ENCODE results near the gene ADGRE3. TPM values are rescaled to one million over a fixed set of nuclear protein-coding genes. Genes with fewer than 3 reads are reported as not detected.

Gene ADGRE3
- total and polyA plus RNA-seq, 2 of the 8 experiments (the other 6 are each of a cell fraction or from before 2014, with no cell fraction given): not detected

- no peak overlapping the region for H2BK15ac ChIP-seq (ENCODE audit: low read length)
- H3K4ac ChIP-seq (replicated peaks; ENCODE audit: insufficient read length, low read depth, low read length): no peak overlapping the region
- H3K14ac ChIP-seq (ENCODE audit: insufficient read length): no peak overlapping the region
- H2BK5ac ChIP-seq (ENCODE audit: low read depth, low read length): no peak overlapping the region
- no peaks in the 10 kb centered on the region for H3K23me2 ChIP-seq (ENCODE audit: low read depth, low read length)
- H2BK20ac ChIP-seq (ENCODE audit: low read length): no peak overlapping the region
- H3K9ac ChIP-seq (replicated peaks in 1 of 4; ENCODE audit: extremely low read depth in 1 of 4, low read depth in 3 of 4, low read length in 3 of 4): no peak overlapping the region
- CTCF ChIA-PET (ENCODE audit: partially characterized antibody): interaction anchor here (0.6 to 10.8 kb wide), 2 partner anchors 111 to 840 kb away, joined by 3 to 149 read pairs; partner anchors contain the start of gene ZNF333
- H4K5ac ChIP-seq (ENCODE audit: insufficient read length, low read depth, low read length): no peak overlapping the region
- H3K23ac ChIP-seq (ENCODE audit: insufficient read length): no peak overlapping the region
- no peaks in the 10 kb centered on the region for H3K9me3 ChIP-seq (ENCODE audit: insufficient read depth in 2 of 2, low read depth in 1 of 2, low read length in 1 of 2)
- 87% methylated on average over 8 of the region's 8 CpGs; no CpG with 5 or more reads in 1 of the 2 experiments for WGBS, 2 experiments (ENCODE audit: extremely low coverage in 1 of 2, insufficient coverage in 1 of 2, insufficient read length in 1 of 2, insufficient replicate concordance in 2 of 2, low coverage in 1 of 2, low lambda C conversion rate in 2 of 2, missing lambda C conversion rate in 1 of 2)
- no peak for FAIRE-seq
- no peak overlapping the region for H2BK12ac ChIP-seq (ENCODE audit: low read depth, low read length)
- DNase-seq (ENCODE audit: low read depth in 1 of 2, low spot score in 2 of 2): no peak
- H3K79me2 ChIP-seq (ENCODE audit: control insufficient read depth in 1 of 2, insufficient read depth in 2 of 2, low read length in 2 of 2): peaks cover 0 to 3% of the 10 kb centered on the region in 2 experiments; a peak in 2 of 4 replicates
- H2AFZ ChIP-seq (ENCODE audit: low read length): no peak overlapping the region
- no peaks in the 10 kb centered on the region for H3K79me1 ChIP-seq (ENCODE audit: low read depth, low read length)
- H3K18ac ChIP-seq (ENCODE audit: extremely low read depth, low read length): no peak overlapping the region
- H3K27me3 ChIP-seq (replicated peaks in 1 of 4; ENCODE audit: control insufficient read depth in 3 of 4, extremely low read depth in 1 of 4, insufficient read depth in 3 of 4, low read length in 3 of 4): no peaks in the 10 kb centered on the region
- no peaks in the 10 kb centered on the region for H3K36me3 ChIP-seq (ENCODE audit: control insufficient read depth in 2 of 4, insufficient read depth in 4 of 4, low read length in 3 of 4)
- H4K20me1 ChIP-seq (replicated peaks in 1 of 2; ENCODE audit: control insufficient read depth in 1 of 2, insufficient read depth in 2 of 2, low read length in 2 of 2): no peaks in the 10 kb centered on the region
- H3K27ac ChIP-seq (ENCODE audit: low read depth, low read length): no peak overlapping the region
- H4K8ac ChIP-seq (ENCODE audit: extremely low read depth, insufficient read depth, low read length): no peak overlapping the region
- no peaks in the 10 kb centered on the region for H3K4me1 ChIP-seq (replicated peaks in 1 of 4; ENCODE audit: control insufficient read depth in 3 of 4, insufficient read depth in 4 of 4, low read length in 3 of 4)
- no peak overlapping the region for H2AK5ac ChIP-seq (ENCODE audit: low read depth, low read length)
- H4K91ac ChIP-seq (replicated peaks; ENCODE audit: insufficient read length, low read length): no peak overlapping the region
- no peak overlapping the region for H3K4me2 ChIP-seq (ENCODE audit: insufficient read depth in 1 of 2, low read depth in 2 of 2, low read length in 2 of 2)
- no peak overlapping the region for H2BK120ac ChIP-seq (replicated peaks; ENCODE audit: low read depth, low read length)
- H3K4me3 ChIP-seq (ENCODE audit: extremely low read depth in 1 of 4, insufficient read depth in 2 of 4, low read depth in 3 of 4, low read length in 4 of 4): no peak overlapping the region
- no peak overlapping the region for H3K56ac ChIP-seq (replicated peaks; ENCODE audit: insufficient read length, low read depth, low read length)
- POLR2A ChIA-PET (ENCODE audit: partially characterized antibody): no interaction called here
- TF ChIP-seq NRF1 (IDR thresholded peaks at IDR 0.05; ENCODE audit: low read depth, low read length) (no peak), CREB1 (IDR thresholded peaks at IDR 0.05) (no peak)
These were observed 98.3 kb downstream of the ADGRE3 start for GRCh38 chr19:14576363-14576762.
